ENCODE data around the gene WDR59.

DNA sequence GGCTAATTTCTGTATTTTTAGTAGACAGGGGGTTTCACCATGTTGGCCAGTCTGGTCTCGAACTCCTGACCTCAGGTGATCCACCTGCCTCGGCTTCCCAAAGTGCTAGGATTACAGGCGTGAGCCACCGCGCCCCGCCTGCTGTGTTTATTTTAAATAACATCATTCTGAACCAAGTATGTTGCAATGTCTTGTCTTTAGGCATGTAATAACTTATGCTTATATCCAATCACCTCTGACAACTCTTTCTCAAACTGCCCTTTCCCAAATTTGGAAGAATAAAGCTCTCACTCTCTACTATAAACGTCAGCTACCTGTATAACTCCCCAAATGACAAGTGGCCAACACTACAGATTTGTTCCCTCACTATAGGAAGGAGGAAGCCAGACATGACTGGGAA lies 107.2 kb downstream of the WDR59 start:
- TF ChIP-seq, protein P1, sequence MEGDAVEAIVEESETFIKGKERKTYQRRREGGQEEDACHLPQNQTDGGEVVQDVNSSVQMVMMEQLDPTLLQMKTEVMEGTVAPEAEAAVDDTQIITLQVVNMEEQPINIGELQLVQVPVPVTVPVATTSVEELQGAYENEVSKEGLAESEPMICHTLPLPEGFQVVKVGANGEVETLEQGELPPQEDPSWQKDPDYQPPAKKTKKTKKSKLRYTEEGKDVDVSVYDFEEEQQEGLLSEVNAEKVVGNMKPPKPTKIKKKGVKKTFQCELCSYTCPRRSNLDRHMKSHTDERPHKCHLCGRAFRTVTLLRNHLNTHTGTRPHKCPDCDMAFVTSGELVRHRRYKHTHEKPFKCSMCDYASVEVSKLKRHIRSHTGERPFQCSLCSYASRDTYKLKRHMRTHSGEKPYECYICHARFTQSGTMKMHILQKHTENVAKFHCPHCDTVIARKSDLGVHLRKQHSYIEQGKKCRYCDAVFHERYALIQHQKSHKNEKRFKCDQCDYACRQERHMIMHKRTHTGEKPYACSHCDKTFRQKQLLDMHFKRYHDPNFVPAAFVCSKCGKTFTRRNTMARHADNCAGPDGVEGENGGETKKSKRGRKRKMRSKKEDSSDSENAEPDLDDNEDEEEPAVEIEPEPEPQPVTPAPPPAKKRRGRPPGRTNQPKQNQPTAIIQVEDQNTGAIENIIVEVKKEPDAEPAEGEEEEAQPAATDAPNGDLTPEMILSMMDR (IDR thresholded peaks at IDR 0.05; ENCODE audit: low read length), result no peak
- TF ChIP-seq EZH2 (optimal IDR thresholded peaks at IDR 0.05; ENCODE audit: low read depth, low read length) (no peak), EZH2phosphoT487 (IDR thresholded peaks at IDR 0.05; ENCODE audit: low read length) (no peak)
